RWPE2 (cell line): ENCODE measurements around the gene SPECC1.

Experiments
- ATAC-seq: fragments of 200-7000 bp; cut with Tn5 transposase; 3 replicates; pipeline ENCODE4 v1.9.1; 2021; ENCODE audit warnings: low read depth
- DNase-seq: peaks from one replicate; pipeline ENCODE4 v3.0.0-alpha.2; 2020; ENCODE audit warnings: low spot score
- H3K27ac ChIP-seq: fragments of 450-650 bp; 2 replicates; pipeline ENCODE4 v1.5.1; 2017; ENCODE audit warnings: mild to moderate bottlenecking; ENCODE audit not compliant: poor library complexity, severe bottlenecking
- H3K27me3 ChIP-seq: fragments of 250-450 bp; sonication (Bioruptor Pico); 2 replicates; pipeline ENCODE4 v1.5.1; 2021; ENCODE audit warnings: mild to moderate bottlenecking, moderate library complexity; ENCODE audit not compliant: insufficient read depth, poor library complexity, severe bottlenecking
- H3K36me3 ChIP-seq: fragments of 250-450 bp; sonication (Bioruptor Pico); 2 replicates; pipeline ENCODE4 v1.5.1; 2020; ENCODE audit warnings: low read depth, mild to moderate bottlenecking, moderate library complexity
- H3K4me1 ChIP-seq: fragments of 250-450 bp; sonication (Bioruptor Pico); 2 replicates; pipeline ENCODE4 v1.5.1; 2021; ENCODE audit warnings: mild to moderate bottlenecking, moderate library complexity; ENCODE audit not compliant: insufficient read depth, poor library complexity, severe bottlenecking
- H3K4me3 ChIP-seq: fragments of 250-450 bp; sonication (Bioruptor Pico); 2 replicates; pipeline ENCODE4 v1.5.1; 2021; ENCODE audit warnings: mild to moderate bottlenecking, moderate library complexity; ENCODE audit not compliant: severe bottlenecking
- H3K9me3 ChIP-seq: fragments of 250-450 bp; sonication (Bioruptor Pico); 2 replicates; pipeline ENCODE4 v1.5.1; 2021; ENCODE audit warnings: mild to moderate bottlenecking, moderate library complexity; ENCODE audit not compliant: severe bottlenecking
- CTCF ChIP-seq: fragments of 450-650 bp; IDR thresholded peaks from one replicate; pipeline ENCODE4 v1.5.1; 2017; ENCODE audit warnings: mild to moderate bottlenecking, moderate library complexity; ENCODE audit not compliant: poor library complexity, severe bottlenecking

Gene SPECC1

DNA sequence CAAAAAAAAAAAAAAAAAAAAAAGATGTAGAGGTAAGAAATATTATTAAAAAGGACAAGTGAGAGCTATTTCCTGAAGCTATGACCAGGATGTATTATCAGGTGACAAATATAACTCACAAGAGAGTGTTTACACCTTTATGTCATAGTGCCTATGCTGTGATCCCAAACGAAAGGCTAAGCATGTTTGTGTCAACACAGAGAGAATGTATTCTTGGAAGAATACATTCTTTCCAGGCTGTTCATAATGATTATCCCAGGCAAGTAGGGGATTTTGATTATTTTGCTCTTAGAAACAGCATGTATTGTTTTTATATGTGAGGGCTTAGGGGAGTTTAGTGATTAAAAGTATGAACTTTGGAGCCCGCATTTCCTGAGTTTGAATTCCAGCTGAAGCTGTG is 175.0 kb downstream of the SPECC1 start:
- H3K4me3 ChIP-seq: no peak overlapping the region
- no peaks in the 10 kb centered on the region for H3K9me3 ChIP-seq
- no peak for TF ChIP-seq CTCF
- H3K36me3 ChIP-seq: no peaks in the 10 kb centered on the region
- H3K27ac ChIP-seq: no peak overlapping the region
- no peak for ATAC-seq
- peaks cover 10% of the 10 kb centered on the region for H3K4me1 ChIP-seq
- no peak for DNase-seq
- no peaks in the 10 kb centered on the region for H3K27me3 ChIP-seq

DNA sequence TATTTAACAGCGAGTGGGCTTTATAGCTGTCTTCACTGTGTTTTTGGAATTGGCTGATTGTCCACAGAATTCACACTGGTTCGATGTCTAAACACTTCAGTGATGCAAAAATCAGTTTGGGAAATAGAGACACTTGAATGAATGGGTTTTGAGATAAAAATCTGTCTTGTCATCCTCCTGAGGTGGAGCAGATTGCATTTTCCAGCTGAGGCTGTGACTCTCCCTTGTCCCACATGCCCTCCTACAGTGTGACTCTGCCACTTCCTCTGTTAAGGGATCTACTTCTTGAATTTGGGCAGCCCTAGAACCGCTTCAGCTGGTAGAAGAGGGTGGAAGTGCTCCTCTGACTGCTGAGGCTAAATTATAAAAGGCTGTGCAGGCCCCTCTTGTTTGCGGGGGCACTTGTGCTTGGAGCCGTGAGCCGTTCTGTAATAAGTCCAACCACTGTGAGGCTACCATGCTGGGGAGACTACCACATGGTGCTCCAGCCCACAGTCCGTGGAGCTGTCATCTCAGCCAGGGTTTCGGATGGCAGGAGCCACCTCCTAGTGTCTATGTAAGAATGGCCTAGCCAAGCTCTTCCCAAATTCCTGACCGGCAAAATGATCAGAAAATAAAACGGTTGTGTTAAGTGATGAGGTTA is 175.9 kb downstream of the SPECC1 start:
- no peak overlapping the region for H3K4me3 ChIP-seq
- no peaks in the 10 kb centered on the region for H3K9me3 ChIP-seq
- no peak for DNase-seq
- no peaks in the 10 kb centered on the region for H3K36me3 ChIP-seq
- ATAC-seq: no peak
- H3K4me1 ChIP-seq: peaks cover 19% of the 10 kb centered on the region
- no peaks in the 10 kb centered on the region for H3K27me3 ChIP-seq
- no peak for TF ChIP-seq CTCF
- H3K27ac ChIP-seq: no peak overlapping the region

GRCh38 chr17:20187049-20187448 is 177.9 kb downstream of the SPECC1 start:
- no peak overlapping the region for H3K27ac ChIP-seq
- no peak overlapping the region for H3K4me3 ChIP-seq
- H3K36me3 ChIP-seq: no peaks in the 10 kb centered on the region
- H3K27me3 ChIP-seq: no peaks in the 10 kb centered on the region
- no peaks in the 10 kb centered on the region for H3K9me3 ChIP-seq
- peaks cover 33% of the 10 kb centered on the region for H3K4me1 ChIP-seq
- no peak for ATAC-seq
- no peak for TF ChIP-seq CTCF
- DNase-seq: no peak

DNA sequence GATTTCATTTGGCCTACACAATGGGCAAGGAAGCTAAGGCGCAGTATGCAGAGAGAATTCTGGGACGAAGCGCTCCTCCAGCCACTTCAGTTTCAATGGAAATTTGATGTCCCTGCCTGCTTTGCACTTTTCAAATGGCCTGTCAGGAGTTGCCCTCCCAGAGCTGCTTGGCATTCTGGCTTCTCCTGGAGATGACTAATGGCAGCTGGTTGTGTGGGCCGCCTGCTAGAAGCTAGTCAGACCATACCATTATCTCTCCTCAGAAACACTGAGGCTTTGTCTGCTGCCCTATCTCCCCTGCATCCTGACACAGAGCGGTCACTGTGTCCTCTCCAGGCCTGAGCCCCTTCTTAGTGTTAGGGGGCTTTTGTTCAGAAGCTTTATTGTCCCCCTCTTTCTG is 180.1 kb downstream of the SPECC1 start:
- Histone ChIP-seq H3K9me3 (no peaks in the 10 kb centered on the region), H3K27me3 (no peaks in the 10 kb centered on the region), H3K36me3 (no peaks in the 10 kb centered on the region), H3K4me1 (peaks cover 33% of the 10 kb centered on the region), H3K27ac (peak overlapping the region; percentile 63), H3K4me3 (no peak overlapping the region)
- ATAC-seq (peak; percentile 87), DNase-seq (no peak)
- no peak for TF ChIP-seq CTCF

DNA sequence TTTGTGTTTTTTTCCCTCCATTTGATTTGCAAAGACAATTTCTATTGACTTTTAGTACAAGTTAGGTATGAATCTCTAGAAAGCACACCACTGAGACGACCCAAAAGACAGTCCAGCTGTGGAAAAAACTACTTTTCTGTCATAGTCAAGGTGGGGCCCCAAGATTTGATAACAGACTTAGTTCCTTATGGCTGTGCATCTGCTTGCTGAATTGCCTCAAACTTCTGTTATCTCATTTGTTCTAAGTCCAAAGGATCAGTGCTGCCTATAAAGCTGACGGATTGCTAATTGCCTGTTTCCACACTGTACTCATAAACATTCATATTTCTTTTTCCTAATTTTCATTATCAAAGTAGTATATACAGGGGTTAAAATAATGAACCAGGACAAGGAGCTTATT is 180.8 kb downstream of the SPECC1 start:
- Histone ChIP-seq H3K9me3 (no peaks in the 10 kb centered on the region), H3K4me1 (peaks cover 33% of the 10 kb centered on the region), H3K36me3 (no peaks in the 10 kb centered on the region), H3K4me3 (no peak overlapping the region), H3K27ac (peak overlapping the region; percentile 63), H3K27me3 (no peaks in the 10 kb centered on the region)
- ATAC-seq (no peak), DNase-seq (no peak)
- TF ChIP-seq CTCF: no peak
